GM21528 (cell line): ENCODE data around the gene CPN1.
"Not testable (repeated sequence)": the region's sequence is repeated elsewhere in the genome, so short reads cannot be mapped to it uniquely, and the experiment has no call there.

ENCODE experiments used
- ATAC-seq: cut with Tn5 transposase; IDR thresholded peaks from one replicate; pipeline ENCODE4 v1.9.1; 2021; ENCODE audit warnings: mild to moderate bottlenecking, moderate library complexity; ENCODE audit not compliant: unreplicated experiment, low FRiP score

The CPN1 gene

DNA sequence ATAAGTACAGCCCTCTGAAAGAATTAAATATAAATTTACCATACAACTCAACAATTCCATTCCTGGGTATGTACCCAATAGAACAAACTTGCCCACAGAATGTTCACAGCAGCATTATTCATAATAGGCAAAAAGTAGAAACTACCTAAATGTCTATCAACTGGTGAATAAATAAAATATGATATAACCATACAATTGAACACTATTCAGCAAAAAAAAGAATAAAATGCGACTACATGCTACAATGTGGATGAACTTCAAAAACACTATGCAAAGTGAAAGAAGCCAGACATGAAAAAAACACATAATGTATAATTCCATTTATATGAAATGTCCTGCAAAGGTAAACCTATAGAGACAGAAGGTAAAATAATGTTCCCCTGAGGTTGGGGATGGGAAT lies 2.0 kb upstream of the CPN1 start:
- no peak for ATAC-seq

DNA sequence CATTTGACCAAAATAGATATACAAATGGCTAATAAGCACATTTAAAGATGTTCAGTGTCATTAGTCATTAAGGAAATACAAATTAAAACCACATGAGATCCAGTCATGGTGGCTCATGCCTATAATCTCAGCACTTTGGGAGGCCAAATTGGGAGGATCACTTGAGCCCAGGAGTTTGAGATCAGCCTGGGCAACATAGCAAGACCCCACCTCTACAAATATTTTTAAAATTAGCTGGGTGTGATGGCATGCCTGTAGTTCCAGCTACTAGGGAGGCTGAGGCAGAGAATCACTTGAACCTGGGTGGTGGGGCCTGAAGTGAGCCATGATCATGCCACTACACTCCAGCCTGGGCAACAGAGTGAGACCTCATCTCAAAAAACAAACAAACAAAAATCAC lies 607 bp upstream of the CPN1 start:
- not testable (repeated sequence) for ATAC-seq

DNA sequence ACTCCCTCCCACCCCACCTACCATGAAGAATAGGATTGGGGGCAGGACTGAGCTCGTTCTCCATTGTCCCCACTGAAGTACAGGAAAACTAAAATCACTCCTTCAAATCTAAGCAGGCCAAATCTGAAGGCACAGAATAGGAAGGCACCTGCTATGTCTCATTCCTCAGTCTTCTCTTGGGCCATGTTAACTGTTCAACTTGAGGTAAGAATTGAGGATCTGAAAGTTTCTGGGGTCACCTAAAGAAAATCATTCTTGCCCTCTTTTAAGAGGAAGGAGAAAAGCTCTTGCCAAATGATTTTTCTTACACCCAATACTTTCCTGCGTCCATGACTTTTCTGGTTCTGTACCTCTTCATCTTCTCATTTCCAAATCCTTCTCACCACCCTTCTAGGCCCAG lies 4.9 kb downstream of the CPN1 start:
- no peak for ATAC-seq

DNA sequence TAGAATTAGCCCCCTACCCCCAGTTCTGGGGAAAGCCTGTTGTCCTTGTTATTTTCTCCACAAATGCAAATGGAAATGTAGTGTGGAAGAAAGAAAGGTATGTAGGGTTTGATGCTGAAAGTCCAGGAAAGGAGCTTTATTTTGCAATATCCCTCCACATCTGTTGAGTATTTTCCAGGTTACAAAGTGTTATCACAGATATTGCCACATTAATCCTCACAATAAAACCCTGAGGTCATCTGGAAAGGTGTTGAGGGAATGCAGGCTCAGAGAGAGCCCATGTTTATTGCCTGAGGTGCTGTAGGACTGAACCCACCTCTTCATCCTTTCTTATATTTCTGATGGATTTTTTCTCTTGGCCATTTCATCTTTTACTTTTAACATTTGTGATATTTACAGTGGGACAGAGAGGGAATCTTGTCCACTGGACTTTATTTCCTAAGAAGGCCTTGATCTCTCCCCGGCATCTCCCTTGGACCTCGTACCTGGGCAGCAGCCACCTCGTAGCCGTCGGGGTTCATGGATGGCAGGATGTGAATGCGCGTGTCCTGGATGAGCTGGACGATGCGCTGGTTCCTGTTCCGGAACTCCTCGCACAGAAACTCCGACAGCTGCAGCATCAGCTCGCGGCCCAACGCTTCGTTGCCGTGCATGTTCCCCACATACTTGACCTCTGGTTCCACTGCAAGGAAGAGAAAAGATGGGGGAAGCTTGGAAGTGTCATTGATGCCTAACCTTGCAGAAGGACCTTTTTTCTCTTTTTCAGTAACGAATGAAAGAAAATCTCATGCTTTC lies 6.0 kb downstream of the CPN1 start:
- no peak for ATAC-seq

DNA sequence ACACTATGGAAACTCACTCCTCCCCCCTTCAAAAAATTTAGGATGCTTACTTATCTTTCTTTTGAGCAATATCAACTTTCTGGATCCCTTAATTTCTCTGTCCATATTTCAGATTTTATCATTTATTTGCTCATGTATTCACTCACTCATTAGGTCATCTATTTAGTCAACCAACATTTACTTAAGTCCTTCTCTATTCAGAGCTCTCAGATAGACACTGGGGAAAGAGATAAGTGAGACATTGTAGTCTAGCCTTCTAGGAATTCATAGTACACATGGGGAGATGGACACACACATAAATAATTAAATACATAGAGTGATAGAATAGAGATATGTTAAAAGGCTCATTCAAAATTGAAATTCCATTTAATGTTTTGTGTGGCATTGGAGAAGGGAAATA lies 9.2 kb downstream of the CPN1 start:
- ATAC-seq: no peak

DNA sequence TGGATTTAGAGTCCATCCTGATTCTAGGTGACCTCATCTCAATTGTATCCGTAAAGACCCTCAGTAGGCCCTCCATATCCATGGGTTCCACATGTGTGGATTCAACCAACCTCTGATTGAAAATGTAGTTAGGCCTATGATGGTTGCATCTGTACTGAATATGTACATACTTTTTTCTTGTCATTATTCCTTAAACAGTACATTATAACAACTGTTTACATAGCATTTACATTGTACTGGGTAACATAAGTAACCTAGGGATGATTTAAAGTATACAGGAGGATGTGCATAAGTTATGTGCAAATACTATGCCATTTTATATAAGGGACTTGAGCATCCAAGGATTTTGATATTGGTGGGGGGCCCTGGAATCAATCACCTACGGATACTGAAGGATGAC lies 10.1 kb downstream of the CPN1 start:
- ATAC-seq: no peak

DNA sequence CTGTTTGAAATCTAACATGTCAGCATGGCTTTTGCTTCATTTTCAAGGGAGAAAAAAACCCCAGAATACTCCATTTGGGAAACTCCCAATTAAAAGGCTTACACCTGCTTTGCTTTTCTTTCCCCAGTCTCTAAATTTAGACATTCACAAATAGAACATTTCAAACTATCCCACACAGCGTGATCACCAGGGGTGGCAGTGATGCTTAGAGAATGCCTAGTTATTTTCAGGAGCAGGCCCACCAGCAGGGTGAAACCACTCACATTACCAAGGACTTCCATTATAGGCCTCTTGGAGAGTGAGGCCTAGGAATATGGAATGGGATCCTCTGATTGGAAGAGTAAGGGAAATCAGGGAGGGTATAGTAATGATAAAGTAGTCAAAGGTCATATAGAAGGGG lies 14.2 kb downstream of the CPN1 start:
- ATAC-seq: no peak

DNA sequence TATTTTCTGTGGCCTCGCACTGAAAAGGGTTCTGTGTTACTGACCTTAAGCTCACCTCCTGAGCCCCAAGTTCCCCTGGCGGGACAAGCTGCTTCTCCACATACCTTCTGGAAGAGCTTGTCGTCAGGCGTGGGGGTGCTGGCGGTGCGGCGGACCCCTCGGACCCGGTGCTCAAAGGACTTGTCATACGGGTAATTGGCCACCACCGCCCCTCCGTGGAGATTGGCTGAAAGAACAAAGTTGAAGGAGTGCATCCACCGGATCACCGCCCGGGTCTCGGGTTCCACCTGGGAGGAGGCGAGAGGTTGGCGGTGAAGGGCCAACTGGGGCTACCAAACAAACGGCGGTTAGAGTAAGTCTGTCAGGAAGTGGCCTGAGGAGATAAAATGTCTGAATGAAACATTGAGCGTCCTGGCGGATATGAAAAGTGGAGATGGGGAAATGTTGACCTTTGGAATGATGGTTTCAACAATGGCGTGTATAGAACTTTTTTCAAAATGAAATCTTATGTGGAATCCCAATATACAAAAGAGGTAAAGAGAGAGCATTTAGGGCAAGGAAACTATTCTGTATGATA lies 16.5 kb downstream of the CPN1 start:
- no peak for ATAC-seq

DNA sequence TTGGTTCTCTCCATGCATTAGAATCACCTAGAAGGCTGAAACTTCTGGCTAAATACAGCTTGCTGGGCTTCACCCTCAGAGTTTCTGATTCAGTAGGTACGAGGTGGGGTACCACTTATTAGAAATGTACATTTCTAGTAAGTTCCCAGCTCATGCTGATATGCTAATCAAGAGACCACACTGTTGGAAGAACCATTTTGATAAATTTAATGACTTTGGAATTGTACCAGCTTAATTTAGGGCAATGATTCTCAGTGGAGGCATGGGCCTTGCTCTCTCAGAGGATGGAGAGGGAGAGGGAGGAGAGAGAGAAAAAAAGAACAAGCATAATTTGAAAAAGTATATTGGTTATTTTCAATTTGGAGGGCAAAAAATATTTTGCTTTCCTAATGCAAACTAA lies 20.3 kb downstream of the CPN1 start:
- no peak for ATAC-seq

DNA sequence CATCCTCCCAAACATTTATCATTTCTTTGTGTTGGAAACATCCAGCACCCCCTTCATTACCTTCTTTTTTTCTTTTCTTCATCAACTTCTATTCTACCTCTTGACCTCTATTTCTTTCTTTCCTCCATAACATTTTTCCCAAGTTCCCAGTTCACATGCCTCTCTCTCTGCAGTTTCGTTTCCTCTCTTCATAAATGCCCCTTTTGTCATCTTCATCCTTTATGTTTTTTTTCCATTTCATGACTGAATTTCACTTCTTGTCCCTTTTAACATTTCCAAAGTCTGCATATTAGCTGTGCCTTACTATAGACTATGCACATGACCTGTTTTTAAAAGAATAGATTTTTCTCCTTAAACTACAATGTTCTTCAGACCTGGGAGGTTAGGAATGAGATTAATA lies 23.7 kb downstream of the CPN1 start:
- no peak for ATAC-seq

DNA sequence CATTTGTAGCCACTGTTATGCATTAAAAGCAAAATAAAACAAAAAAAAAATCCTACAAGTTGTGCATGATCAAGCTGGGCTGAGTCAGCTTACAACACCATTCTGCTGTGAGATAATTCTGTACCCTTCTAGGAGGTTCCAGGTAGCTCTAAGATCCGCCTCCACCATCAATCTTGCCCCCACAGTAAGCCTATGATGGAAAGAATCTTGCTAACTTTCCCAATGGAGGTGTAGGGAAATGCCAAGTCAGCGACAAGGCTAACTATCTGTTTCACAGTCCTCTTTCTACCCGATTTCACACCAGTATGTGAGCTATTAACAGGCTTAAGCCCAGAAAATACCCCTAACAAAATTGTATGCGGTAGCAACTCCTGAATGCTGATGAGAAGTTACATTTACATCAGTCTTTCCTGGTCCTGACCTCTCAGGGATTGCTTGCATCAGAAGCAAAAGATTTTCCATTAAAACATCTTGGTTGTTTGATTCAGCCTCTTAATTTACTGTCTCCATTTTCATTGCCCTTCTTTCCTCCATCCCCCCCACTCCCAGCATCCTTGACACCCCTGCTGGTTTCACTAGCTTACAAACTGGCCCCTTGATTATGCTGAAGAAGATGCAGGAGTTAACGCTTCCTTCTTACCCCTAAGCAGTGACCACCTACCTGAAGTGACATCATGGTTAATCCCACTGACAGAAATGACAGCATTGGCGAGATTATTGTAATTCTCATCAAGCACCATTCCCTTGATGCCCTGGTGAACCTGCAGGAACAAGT lies 27.8 kb downstream of the CPN1 start:
- no peak for ATAC-seq

DNA sequence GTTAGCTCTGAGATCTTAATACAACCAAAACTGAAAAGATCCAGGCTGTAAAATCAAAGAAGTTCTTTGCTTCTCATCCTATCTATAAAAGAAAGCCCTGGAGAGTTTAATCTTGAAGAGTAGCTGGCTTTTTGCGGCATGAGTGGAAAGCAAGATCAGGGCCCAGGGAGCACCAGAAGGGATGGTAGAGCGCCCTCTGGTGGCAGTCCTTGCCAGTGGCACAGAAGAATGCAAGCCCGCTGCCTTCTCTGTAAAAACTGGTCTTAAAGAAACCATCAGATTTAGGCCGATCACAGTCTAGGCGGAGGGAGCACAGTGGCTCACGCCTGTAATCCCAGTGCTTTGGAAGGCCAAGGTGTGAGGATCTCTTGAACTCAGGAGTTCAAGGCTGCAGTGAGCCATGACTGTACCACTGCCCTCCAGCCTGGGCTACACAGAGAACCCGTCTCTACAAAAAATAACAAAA lies 35.6 kb downstream of the CPN1 start:
- ATAC-seq: peak; percentile 75

DNA sequence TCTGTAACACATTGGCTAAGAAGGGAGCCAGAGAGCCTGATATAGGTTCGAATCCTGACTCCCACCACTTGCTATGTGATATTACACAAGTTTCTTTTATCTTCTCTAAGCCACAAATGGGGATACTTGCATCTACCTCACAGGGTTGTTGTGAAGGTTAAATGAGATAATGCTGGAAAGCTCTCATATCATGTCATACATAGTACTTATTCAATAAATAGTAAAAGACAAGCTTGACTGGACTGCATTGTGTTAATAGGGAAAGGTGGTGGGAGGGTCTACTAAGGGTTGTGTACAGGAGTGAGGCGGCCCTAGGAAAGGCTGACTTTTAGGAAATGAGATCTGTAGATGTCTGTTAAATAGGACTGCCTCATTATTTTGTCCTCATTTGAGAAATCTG lies 36.1 kb downstream of the CPN1 start:
- no peak for ATAC-seq

DNA sequence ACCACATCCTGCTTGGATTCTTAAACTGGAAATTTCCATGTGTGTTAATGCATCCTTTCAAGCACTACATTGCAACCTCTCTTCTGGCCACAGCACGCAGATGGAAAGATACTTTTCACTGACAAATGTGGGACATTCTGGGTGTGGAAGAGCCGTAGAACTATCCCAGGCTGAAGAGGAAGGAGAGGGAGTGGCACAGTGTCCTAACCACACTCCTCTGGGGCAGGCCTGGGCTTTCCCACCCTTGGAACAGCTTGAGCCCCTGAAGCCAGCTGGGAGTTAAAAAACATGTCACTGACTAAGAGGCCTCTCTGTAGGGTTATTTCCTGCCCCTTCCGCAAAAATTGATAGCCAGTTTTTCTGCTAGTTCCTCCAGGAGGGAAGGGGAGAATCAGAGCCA lies 37.9 kb downstream of the CPN1 start:
- ATAC-seq: no peak

DNA sequence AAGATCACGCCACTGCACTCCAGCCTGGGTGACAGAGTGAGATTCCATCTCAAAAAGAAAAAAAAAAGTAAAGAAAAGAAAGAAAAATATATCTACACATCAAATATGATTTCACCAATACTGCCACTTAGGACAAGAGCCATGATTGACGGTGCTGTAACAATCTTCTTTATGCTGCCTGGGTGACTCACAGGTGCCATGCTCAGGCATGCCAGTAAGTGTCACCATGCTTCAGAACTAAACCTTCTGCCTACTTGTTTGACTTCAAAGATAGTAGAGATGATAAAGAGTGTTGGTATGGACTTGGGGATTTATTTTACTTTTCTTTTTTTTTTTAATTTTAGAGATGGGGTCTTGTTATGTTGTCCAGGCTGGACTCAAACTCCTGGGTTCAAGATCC lies 38.3 kb downstream of the CPN1 start:
- ATAC-seq: no peak

DNA sequence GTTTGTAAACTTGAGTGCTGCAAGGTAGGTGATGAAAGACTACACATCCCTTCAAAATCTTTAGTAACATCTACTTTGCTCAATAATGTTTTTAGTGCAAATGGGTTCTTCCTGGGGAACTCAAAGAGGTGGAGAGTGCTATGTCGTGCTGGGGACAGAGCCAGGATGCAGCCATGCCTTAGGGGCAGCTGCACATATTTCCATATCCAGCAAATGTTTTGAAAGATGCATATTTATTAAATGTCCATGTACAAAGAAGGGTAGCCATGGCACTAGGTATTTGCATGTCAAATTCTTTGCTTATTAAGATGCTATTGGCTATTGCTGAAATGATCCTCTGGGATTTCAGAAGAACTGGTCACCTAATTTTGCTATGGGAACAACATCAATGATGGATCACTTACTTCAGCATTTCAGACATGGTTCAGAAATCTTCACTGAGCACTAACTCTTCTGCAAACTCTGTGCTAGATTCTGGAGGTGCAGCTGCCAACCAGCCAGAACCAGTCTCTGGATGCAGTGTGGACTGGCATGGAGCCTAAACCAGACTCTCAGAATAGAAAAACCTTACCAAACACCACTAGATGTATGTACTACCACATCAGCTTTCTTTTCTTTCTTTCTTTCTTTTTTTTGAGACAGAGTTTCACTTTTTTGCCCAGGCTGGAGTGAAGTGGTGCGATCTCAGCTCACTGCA lies 40.2 kb downstream of the CPN1 start:
- no peak for ATAC-seq

DNA sequence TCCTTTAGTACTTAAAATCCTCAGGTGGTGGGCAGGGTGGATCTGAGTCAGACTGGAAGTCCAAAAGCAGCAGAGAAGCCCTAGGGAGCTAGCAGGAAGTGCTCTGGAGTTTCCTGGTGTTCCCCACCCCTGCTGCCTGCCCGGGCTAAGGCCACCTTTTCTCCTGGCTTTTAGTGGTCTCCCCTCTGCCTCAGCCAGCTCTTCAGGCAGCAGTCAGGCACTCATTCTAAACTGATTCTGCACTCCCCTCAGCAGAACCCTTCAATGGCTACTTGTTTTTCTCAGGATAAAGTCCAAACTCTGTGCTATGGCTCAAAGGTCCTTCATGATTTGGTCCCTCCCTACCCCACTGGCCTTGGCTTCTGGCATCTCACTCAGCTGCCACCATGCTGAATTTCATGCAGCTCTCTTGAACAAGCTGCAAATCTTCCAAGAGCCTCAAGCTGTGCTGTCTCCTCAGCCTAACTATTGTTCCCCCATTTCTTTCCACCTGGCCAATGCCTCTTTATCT lies 43.1 kb downstream of the CPN1 start:
- ATAC-seq: no peak

DNA sequence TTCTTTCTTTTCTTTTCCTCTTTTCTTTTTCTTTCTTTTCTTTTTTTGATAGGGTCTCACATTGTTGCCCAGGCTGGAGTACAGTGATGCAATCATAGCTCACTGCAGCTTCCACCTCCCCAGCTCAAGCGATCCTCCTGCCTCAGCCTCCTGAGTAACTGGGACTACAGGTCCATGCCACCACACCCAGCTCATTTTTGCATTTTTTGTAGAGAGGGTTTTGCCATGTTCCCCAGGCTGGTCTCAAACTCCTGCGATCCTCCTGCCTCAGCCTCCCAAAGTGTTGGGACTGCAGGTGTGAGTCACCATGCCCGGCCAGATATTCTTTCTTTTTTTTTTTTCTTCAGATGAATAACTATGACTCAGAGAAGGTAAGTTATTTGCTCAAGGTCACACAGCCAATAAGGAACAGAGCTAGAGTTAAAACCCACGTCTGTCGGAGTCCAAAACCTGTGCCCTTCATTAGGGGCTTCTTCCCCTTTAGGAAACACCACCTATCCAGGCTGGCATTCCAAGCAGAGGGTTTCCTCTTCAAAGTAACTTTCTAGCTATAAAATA lies 43.8 kb downstream of the CPN1 start:
- no peak for ATAC-seq

DNA sequence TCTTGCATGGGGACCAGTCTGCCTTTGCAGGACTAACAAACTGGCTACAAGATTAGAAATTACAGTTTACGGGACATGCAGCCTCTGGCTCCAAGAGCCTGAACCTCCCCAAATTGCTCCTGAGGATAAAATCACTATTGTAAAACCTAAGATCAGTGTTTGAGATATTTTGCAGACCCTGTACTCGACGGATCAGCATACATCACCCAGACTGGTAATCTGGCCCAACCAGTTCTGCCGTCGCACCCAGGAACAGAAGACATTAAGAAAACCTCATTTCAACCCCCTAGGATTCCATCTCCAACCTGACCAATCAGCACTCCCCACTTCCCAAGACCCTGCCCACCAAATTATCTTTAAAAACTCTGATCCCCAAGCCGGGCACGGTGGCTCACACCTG lies 44.8 kb downstream of the CPN1 start:
- no peak for ATAC-seq

DNA sequence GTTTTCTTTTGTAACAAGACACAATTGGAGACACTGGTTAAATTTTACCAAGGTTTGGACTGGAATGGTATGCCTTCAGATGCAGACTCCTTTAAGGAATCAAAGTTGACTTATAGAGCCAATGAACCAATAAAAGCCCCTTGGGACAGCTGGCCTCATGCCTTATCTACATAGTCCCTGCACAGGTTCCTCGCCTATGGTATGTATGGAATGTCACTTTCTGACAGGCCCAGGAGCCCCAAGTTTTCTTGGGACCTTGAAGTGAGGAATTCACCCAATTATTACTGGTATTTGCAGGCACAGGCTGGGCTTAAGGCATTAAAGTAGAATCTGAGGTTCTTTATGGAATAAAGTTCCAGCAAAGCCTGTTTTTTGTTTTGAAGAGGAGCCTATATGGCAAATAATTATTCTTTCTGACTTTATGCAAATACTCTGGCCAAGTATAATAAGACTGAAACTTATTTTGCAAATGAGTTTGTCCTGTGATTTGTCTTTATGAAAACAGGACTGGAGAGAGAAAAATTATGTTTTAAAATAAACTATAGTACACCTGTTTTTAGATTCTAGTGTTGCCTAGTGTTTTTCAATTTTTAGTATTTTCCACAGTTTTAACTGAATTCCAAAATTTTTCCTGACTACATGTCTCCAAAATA lies 47.8 kb downstream of the CPN1 start:
- ATAC-seq: no peak
